Fibroblast of lung (primary cell): ENCODE measurements around the gene LLPH.

Experiments used
- CTCF ChIP-seq, 2 donors: IDR thresholded peaks in 1 of 2; conservative IDR thresholded peaks in 1 of 2; 1 replicate in 1 of 2; 2 replicates in 1 of 2; pipeline ENCODE4 v1.5.1; 2011 to 2012; ENCODE audit warnings: low read length in 2 of 2, control low read depth in 1 of 2, inconsistent platforms in 1 of 2, low read depth in 1 of 2, mild to moderate bottlenecking in 1 of 2
- EZH2 ChIP-seq: IDR thresholded peaks from 2 replicates; pipeline ENCODE4 v1.5.1; 2012; ENCODE audit warnings: low read length, control low read depth, mild to moderate bottlenecking; ENCODE audit errors: missing control alignments

- no peak for TF ChIP-seq CTCF (conservative IDR thresholded peaks at IDR 0.05 in 1 of 2, IDR thresholded peaks at IDR 0.05 in 1 of 2; ENCODE audit: low read depth in 1 of 2, low read length in 2 of 2)
- TF ChIP-seq EZH2, result no peak
Observed at GRCh38 chr12:66162701-66163100, 32.2 kb upstream of the LLPH start.
